ENCODE data around the gene ZNF77.

- TF ChIP-seq, protein P1, sequence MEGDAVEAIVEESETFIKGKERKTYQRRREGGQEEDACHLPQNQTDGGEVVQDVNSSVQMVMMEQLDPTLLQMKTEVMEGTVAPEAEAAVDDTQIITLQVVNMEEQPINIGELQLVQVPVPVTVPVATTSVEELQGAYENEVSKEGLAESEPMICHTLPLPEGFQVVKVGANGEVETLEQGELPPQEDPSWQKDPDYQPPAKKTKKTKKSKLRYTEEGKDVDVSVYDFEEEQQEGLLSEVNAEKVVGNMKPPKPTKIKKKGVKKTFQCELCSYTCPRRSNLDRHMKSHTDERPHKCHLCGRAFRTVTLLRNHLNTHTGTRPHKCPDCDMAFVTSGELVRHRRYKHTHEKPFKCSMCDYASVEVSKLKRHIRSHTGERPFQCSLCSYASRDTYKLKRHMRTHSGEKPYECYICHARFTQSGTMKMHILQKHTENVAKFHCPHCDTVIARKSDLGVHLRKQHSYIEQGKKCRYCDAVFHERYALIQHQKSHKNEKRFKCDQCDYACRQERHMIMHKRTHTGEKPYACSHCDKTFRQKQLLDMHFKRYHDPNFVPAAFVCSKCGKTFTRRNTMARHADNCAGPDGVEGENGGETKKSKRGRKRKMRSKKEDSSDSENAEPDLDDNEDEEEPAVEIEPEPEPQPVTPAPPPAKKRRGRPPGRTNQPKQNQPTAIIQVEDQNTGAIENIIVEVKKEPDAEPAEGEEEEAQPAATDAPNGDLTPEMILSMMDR (IDR thresholded peaks at IDR 0.05): no peak
- TF ChIP-seq EZH2 (IDR thresholded peaks at IDR 0.05; ENCODE audit: borderline replicate concordance, insufficient read depth, low read depth, low read length, poor library complexity, severe bottlenecking): no peak
Measured at GRCh38 chr19:2922987-2923386, 21.8 kb downstream of the ZNF77 start.

All from B cell (primary cell).